HFF-Myc (cell line): ENCODE measurements around the gene PRR33.

Source experiments
- DNase-seq: peaks from one replicate; pipeline ENCODE4 v3.0.0-alpha.2; 2011; ENCODE audit warnings: low read depth; ENCODE audit errors: extremely low read depth
- H3K4me3 ChIP-seq: replicated peaks from 2 replicates; pipeline ENCODE4 v1.5.1; 2011; ENCODE audit warnings: low read depth, mild to moderate bottlenecking, control low read depth, low read length
- TF ChIP-seq, protein P1 (sequence below): IDR thresholded peaks from 2 replicates; pipeline ENCODE4 v1.5.1; 2012; ENCODE audit warnings: mild to moderate bottlenecking, low read depth, low read length, control low read depth; ENCODE audit errors: missing control alignments

The PRR33 gene

GRCh38 chr11:1842149-1843097 is 49.3 kb downstream of the PRR33 start:
- DNase-seq: no peak
- TF ChIP-seq, protein P1, sequence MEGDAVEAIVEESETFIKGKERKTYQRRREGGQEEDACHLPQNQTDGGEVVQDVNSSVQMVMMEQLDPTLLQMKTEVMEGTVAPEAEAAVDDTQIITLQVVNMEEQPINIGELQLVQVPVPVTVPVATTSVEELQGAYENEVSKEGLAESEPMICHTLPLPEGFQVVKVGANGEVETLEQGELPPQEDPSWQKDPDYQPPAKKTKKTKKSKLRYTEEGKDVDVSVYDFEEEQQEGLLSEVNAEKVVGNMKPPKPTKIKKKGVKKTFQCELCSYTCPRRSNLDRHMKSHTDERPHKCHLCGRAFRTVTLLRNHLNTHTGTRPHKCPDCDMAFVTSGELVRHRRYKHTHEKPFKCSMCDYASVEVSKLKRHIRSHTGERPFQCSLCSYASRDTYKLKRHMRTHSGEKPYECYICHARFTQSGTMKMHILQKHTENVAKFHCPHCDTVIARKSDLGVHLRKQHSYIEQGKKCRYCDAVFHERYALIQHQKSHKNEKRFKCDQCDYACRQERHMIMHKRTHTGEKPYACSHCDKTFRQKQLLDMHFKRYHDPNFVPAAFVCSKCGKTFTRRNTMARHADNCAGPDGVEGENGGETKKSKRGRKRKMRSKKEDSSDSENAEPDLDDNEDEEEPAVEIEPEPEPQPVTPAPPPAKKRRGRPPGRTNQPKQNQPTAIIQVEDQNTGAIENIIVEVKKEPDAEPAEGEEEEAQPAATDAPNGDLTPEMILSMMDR: no peak
- no peak overlapping the region for H3K4me3 ChIP-seq

- H3K4me3 ChIP-seq: no peak overlapping the region
- TF ChIP-seq, protein P1: no peak
Observed at GRCh38 chr11:1841511-1842148, 50.1 kb downstream of the PRR33 start.

DNA sequence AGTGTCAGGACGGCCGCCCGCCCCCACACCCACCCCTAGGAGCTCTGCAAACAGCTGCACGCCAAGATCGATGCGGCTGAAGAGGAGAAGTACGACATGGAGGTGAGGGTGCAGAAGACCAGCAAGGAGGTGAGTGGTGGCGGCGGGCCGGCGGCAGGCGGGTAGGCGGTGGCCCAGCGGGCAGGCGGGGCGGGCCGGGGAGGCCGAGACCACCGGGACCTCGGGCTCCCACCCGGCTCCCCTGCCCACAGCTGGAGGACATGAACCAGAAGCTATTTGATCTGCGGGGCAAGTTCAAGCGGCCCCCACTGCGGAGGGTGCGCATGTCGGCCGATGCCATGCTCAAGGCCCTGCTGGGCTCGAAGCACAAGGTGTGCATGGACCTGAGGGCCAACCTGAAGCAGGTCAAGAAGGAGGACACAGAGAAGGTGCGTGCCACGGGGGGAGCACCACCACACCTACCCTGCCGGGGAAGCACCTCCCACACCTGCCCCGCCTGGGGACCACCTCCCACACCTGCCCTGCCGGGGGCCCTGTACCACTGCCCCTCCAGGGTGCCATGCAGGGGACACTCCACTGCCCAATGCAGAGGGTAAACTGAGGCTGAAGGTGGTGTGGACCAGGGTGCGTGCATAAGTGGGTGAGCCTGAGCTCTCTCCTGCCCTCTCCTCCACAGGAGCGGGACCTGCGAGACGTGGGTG is 50.8 kb downstream of the PRR33 start:
- DNase-seq: no peak
- TF ChIP-seq, protein P1: no peak
- no peak overlapping the region for H3K4me3 ChIP-seq

More at GRCh38 chr11:1841511-1842148, 50.1 kb downstream of the PRR33 start:
- no peak for DNase-seq

- no peak overlapping the region for H3K4me3 ChIP-seq
- TF ChIP-seq, protein P1: no peak
- DNase-seq: no peak
Observed at GRCh38 chr11:1839924-1840779, 51.5 kb downstream of the PRR33 start.

- no peak overlapping the region for H3K4me3 ChIP-seq
- DNase-seq: no peak
- TF ChIP-seq, protein P1: no peak
Observed at GRCh38 chr11:1839204-1839923, 52.3 kb downstream of the PRR33 start.
